Measurements from ENCODE around the gene C6orf47. TPM values are rescaled to one million over a fixed set of nuclear protein-coding genes. Genes with fewer than 3 reads are reported as not detected.
A peak's percentile ranks its signal among the peaks of the same experiment; 100 is the strongest.

Gene C6orf47
- total and polyA plus RNA-seq, 2 of the 13 experiments (the other 11 are each of a cell fraction or from before 2014, with no cell fraction given), result 1.7 to 18.1 TPM

DNA sequence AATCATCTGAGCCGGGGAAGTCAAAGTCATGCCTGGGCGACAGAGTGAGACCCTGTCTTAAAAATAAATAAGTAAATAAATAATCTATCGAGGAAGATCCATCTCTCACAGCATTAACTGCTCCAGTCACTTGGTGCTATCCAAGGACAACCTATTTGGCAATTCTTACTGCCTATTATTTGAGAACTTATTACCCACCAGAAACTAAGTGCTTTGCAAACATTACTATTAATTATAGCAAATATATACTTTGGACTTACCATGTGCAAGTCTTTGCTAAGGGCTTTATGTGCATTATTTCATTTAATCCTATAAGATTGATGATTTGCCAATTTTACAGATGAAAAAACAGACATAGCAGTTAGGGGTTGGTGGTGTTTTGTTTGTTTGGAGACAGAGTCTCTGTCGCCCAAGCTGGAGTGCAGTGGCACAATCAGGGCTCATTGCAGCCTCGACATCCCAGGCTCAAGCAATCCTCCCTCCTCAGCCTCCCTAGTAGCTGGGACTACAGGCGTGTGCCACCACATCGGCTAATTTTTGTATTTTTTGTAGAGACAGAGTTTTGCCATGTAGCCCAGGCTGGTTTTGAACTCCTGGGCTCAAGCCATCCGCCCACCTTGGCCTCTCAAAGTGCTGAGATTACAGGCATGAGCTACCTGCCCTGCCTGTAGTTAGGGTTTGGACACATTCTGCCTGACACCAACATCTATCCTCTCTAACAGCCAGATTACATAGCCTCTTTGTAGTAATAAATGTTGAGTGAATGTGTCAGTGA is 5.8 kb downstream of the C6orf47 start (continued):
- no peak for TF ChIP-seq ZNF362 (CRISPR knock-in tag; IDR thresholded peaks at IDR 0.05; ENCODE audit: borderline replicate concordance)
- TF ChIP-seq, protein P1, sequence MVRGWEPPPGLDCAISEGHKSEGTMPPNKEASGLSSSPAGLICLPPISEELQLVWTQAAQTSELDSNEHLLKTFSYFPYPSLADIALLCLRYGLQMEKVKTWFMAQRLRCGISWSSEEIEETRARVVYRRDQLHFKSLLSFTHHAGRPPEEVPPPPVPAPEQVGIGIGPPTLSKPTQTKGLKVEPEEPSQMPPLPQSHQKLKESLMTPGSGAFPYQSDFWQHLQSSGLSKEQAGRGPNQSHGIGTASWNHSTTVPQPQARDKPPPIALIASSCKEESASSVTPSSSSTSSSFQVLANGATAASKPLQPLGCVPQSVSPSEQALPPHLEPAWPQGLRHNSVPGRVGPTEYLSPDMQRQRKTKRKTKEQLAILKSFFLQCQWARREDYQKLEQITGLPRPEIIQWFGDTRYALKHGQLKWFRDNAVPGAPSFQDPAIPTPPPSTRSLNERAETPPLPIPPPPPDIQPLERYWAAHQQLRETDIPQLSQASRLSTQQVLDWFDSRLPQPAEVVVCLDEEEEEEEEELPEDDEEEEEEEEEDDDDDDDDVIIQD (CRISPR knock-in tag; IDR thresholded peaks at IDR 0.05; ENCODE audit: low read depth), result no peak
- TF ChIP-seq, protein P2, sequence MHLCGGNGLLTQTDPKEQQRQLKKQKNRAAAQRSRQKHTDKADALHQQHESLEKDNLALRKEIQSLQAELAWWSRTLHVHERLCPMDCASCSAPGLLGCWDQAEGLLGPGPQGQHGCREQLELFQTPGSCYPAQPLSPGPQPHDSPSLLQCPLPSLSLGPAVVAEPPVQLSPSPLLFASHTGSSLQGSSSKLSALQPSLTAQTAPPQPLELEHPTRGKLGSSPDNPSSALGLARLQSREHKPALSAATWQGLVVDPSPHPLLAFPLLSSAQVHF (CRISPR knock-in tag; IDR thresholded peaks at IDR 0.05), result no peak
- TF ChIP-seq ZNF550 (CRISPR knock-in tag; IDR thresholded peaks at IDR 0.05; ENCODE audit: borderline replicate concordance), result no peak
- no peak for TF ChIP-seq RARA (CRISPR knock-in tag; IDR thresholded peaks at IDR 0.05)
- TF ChIP-seq, protein P3, sequence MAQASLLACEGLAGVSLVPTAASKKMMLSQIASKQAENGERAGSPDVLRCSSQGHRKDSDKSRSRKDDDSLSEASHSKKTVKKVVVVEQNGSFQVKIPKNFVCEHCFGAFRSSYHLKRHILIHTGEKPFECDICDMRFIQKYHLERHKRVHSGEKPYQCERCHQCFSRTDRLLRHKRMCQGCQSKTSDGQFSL (CRISPR knock-in tag; IDR thresholded peaks at IDR 0.05), result no peak
- no peak for TF ChIP-seq ATF1 (CRISPR knock-in tag; IDR thresholded peaks at IDR 0.05)
- TF ChIP-seq AFF4 (CRISPR knock-in tag; IDR thresholded peaks at IDR 0.05), result no peak
- TF ChIP-seq ZNF354B (CRISPR knock-in tag; IDR thresholded peaks at IDR 0.05), result 0 out of 2 replicates have a peak, but pooled peaks have one; percentile 40
- TF ChIP-seq, protein P4, sequence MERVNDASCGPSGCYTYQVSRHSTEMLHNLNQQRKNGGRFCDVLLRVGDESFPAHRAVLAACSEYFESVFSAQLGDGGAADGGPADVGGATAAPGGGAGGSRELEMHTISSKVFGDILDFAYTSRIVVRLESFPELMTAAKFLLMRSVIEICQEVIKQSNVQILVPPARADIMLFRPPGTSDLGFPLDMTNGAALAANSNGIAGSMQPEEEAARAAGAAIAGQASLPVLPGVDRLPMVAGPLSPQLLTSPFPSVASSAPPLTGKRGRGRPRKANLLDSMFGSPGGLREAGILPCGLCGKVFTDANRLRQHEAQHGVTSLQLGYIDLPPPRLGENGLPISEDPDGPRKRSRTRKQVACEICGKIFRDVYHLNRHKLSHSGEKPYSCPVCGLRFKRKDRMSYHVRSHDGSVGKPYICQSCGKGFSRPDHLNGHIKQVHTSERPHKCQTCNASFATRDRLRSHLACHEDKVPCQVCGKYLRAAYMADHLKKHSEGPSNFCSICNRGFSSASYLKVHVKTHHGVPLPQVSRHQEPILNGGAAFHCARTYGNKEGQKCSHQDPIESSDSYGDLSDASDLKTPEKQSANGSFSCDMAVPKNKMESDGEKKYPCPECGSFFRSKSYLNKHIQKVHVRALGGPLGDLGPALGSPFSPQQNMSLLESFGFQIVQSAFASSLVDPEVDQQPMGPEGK (CRISPR knock-in tag; IDR thresholded peaks at IDR 0.05), result no peak
- no peak for TF ChIP-seq POLR2AphosphoS5 (IDR thresholded peaks at IDR 0.05; ENCODE audit: low read depth, low read length)
- TF ChIP-seq ZFP41 (CRISPR knock-in tag; IDR thresholded peaks at IDR 0.05; ENCODE audit: borderline replicate concordance), result no peak
- TF ChIP-seq XRCC5 (optimal IDR thresholded peaks at IDR 0.05; ENCODE audit: low read length), result no peak
- TF ChIP-seq ZMAT5 (CRISPR knock-in tag; IDR thresholded peaks at IDR 0.05; ENCODE audit: borderline replicate concordance, low read depth), result no peak
- TF ChIP-seq YEATS2 (CRISPR knock-in tag; IDR thresholded peaks at IDR 0.05; ENCODE audit: borderline replicate concordance), result no peak
- TF ChIP-seq KDM5B (CRISPR knock-in tag; IDR thresholded peaks at IDR 0.05; ENCODE audit: borderline replicate concordance), result no peak
- TF ChIP-seq ISL2 (CRISPR knock-in tag; IDR thresholded peaks at IDR 0.05), result 0 out of 2 replicates have a peak, but pooled peaks have one; percentile 29
- no peak for TF ChIP-seq SMAD9 (CRISPR knock-in tag; IDR thresholded peaks at IDR 0.05)
- TF ChIP-seq ZNF589 (CRISPR knock-in tag; conservative IDR thresholded peaks at IDR 0.05), result no peak

All from HepG2 (cell line).